OCI-LY1 (cell line): ENCODE measurements around the gene STAU1.

ENCODE experiments used
- H2AFZ ChIP-seq: fragments of 200-600 bp; sonication (generic), shearing (Covaris generic); 2 replicates; pipeline ENCODE4 v1.6.0; 2014; ENCODE audit warnings: antibody characterized with exemption, mild to moderate bottlenecking, low read length
- H3F3A ChIP-seq: fragments of 200-600 bp; sonication (generic), shearing (Covaris generic); 2 replicates; pipeline ENCODE4 v1.6.0; 2014; ENCODE audit warnings: mild to moderate bottlenecking, antibody characterized with exemption, low read length, moderate library complexity; ENCODE audit not compliant: insufficient read depth
- H3K27ac ChIP-seq: fragments of 200-600 bp; sonication (generic); 2 replicates; pipeline ENCODE4 v1.5.1; 2014; ENCODE audit warnings: low read length, mixed run types, mild to moderate bottlenecking, low read depth; ENCODE audit not compliant: poor library complexity, severe bottlenecking
- H3K27me3 ChIP-seq: fragments of 200-600 bp; sonication (generic); 2 replicates; pipeline ENCODE4 v1.6.0; 2014; ENCODE audit warnings: antibody characterized with exemption, mild to moderate bottlenecking, low read length, moderate library complexity; ENCODE audit not compliant: insufficient read depth
- H3K36me3 ChIP-seq: fragments of 200-600 bp; sonication (generic); 2 replicates; pipeline ENCODE4 v1.6.1; 2014; ENCODE audit warnings: mild to moderate bottlenecking, antibody characterized with exemption, low read length, moderate library complexity, mixed read lengths; ENCODE audit not compliant: insufficient read depth
- H3K4me1 ChIP-seq: fragments of 200-600 bp; sonication (generic); 2 replicates; pipeline ENCODE4 v1.5.1; 2014; ENCODE audit warnings: mild to moderate bottlenecking, low read length, moderate library complexity; ENCODE audit not compliant: insufficient read depth, severe bottlenecking
- H3K4me2 ChIP-seq: fragments of 200-600 bp; sonication (generic), shearing (Covaris generic); 2 replicates; pipeline ENCODE4 v1.6.1; 2014; ENCODE audit warnings: low read length
- H3K4me3 ChIP-seq: fragments of 200-600 bp; sonication (generic); 2 replicates; pipeline ENCODE4 v1.5.1; 2014; ENCODE audit warnings: low read length, low read depth, mild to moderate bottlenecking, mixed read lengths; ENCODE audit not compliant: poor library complexity, severe bottlenecking
- H3K79me2 ChIP-seq: fragments of 200-600 bp; shearing (Covaris generic); 2 replicates; pipeline ENCODE4 v1.6.1; 2016; ENCODE audit warnings: mixed run types, low read length, mixed read lengths; ENCODE audit not compliant: insufficient read depth
- H3K9ac ChIP-seq: fragments of 200-600 bp; sonication (generic), shearing (Covaris generic); 2 replicates; pipeline ENCODE4 v1.6.1; 2014; ENCODE audit warnings: mild to moderate bottlenecking, low read length, mixed read lengths
- H3K9me2 ChIP-seq: fragments of 200-600 bp; sonication (generic), shearing (Covaris generic); 2 replicates; pipeline ENCODE4 v1.6.1; 2014; ENCODE audit warnings: low read depth, mild to moderate bottlenecking, low read length, mixed read lengths
- H3K9me3 ChIP-seq: fragments of 200-600 bp; shearing (Covaris generic); 2 replicates; pipeline ENCODE4 v1.6.1; 2014; ENCODE audit warnings: low read length, mixed read lengths
- H4K20me1 ChIP-seq: fragments of 200-600 bp; sonication (generic), shearing (Covaris generic); 2 replicates; pipeline ENCODE4 v1.6.0; 2016; ENCODE audit warnings: mild to moderate bottlenecking, low read length; ENCODE audit not compliant: insufficient read depth
- EZH2 ChIP-seq: fragments of 200-600 bp; sonication (generic), shearing (Covaris generic); IDR thresholded peaks from 2 replicates; pipeline ENCODE4 v1.8.0; 2017; ENCODE audit warnings: borderline replicate concordance, mixed run types, mild to moderate bottlenecking, antibody characterized with exemption, low read length, moderate library complexity, mixed read lengths
- TF ChIP-seq, protein P1 (sequence below): fragments of 200-600 bp; sonication (generic), shearing (Covaris generic); IDR thresholded peaks from 2 replicates; pipeline ENCODE4 v1.5.1; 2017; ENCODE audit warnings: mild to moderate bottlenecking, antibody characterized with exemption, low read length, moderate library complexity, mixed read lengths

STAU1 gene

DNA sequence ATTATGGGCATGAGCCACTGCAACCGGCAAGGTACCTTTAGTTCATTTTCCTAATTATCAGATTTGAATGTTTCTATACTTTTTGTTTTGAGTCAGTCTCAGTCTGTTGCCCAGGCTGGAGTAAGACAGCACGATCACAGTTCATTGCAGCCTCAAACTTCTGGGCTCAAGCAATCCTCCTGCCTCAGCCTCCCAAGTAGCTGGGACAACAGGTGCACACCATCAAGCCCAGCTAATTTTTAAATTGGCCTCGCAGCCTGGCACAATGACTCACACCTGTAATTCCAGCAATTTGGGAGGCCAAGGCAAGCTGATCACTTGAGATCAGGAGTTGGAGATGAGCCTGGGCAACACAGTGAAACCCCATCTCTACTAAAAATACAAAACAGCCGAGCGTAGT is 24.4 kb downstream of the STAU1 start:
- Histone ChIP-seq H3K79me2 (peaks cover 27% of the 10 kb centered on the region), H3K36me3 (peaks cover 67% of the 10 kb centered on the region), H3F3A (no peaks in the 10 kb centered on the region), H3K9me3 (no peaks in the 10 kb centered on the region), H3K9ac (no peak overlapping the region), H4K20me1 (no peaks in the 10 kb centered on the region), H3K4me3 (no peak overlapping the region), H3K9me2 (no peaks in the 10 kb centered on the region), H3K27ac (no peak overlapping the region), H3K4me2 (no peak overlapping the region), H3K4me1 (peaks cover 9% of the 10 kb centered on the region), H2AFZ (no peak overlapping the region), H3K27me3 (no peaks in the 10 kb centered on the region)
- TF ChIP-seq, protein P1, sequence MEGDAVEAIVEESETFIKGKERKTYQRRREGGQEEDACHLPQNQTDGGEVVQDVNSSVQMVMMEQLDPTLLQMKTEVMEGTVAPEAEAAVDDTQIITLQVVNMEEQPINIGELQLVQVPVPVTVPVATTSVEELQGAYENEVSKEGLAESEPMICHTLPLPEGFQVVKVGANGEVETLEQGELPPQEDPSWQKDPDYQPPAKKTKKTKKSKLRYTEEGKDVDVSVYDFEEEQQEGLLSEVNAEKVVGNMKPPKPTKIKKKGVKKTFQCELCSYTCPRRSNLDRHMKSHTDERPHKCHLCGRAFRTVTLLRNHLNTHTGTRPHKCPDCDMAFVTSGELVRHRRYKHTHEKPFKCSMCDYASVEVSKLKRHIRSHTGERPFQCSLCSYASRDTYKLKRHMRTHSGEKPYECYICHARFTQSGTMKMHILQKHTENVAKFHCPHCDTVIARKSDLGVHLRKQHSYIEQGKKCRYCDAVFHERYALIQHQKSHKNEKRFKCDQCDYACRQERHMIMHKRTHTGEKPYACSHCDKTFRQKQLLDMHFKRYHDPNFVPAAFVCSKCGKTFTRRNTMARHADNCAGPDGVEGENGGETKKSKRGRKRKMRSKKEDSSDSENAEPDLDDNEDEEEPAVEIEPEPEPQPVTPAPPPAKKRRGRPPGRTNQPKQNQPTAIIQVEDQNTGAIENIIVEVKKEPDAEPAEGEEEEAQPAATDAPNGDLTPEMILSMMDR, result no peak

DNA sequence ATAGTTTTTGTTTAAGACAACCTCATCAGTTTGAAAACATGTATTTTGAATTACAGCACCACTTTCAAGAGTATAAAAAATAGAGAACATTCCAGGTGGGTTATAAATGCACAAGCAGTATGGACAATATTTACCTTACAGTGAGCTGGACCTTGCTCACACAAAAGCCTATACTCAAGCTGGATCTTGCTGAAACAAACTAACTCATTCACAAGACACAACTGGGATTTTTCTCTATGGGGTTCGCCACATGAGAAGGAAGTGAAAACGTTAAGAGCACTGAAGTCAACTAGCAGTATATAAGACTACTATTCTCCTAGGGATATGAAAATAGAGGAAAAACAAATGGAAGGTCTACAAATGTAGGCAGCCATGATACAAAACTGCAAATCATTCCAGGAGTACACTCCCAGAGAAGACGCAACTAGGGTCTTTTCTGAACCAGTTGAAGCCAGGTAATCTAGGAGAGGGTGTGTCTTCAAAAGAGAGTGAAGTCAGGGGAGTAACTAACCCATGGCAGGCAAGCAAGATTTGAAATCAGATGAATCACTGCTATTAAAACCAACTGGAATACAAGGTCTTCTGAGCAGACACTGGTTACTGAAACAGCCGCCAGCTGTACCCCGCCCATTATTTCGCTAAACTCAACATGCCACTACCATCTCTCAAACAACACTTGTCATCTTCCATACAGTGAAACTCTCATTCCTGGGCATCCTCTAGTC is 26.5 kb downstream of the STAU1 start:
- no peak overlapping the region for H3K4me3 ChIP-seq
- TF ChIP-seq, protein P1, result no peak
- TF ChIP-seq EZH2, result no peak
- H3K9me2 ChIP-seq, result no peaks in the 10 kb centered on the region
- no peaks in the 10 kb centered on the region for H3F3A ChIP-seq
- no peak overlapping the region for H3K9ac ChIP-seq
- no peaks in the 10 kb centered on the region for H3K4me1 ChIP-seq
- H3K36me3 ChIP-seq, result peaks cover 69% of the 10 kb centered on the region
- no peak overlapping the region for H3K27ac ChIP-seq
- no peak overlapping the region for H3K4me2 ChIP-seq
- no peaks in the 10 kb centered on the region for H4K20me1 ChIP-seq
- no peaks in the 10 kb centered on the region for H3K9me3 ChIP-seq
- H3K27me3 ChIP-seq, result no peaks in the 10 kb centered on the region
- no peak overlapping the region for H2AFZ ChIP-seq
- H3K79me2 ChIP-seq, result peaks cover 10% of the 10 kb centered on the region

DNA sequence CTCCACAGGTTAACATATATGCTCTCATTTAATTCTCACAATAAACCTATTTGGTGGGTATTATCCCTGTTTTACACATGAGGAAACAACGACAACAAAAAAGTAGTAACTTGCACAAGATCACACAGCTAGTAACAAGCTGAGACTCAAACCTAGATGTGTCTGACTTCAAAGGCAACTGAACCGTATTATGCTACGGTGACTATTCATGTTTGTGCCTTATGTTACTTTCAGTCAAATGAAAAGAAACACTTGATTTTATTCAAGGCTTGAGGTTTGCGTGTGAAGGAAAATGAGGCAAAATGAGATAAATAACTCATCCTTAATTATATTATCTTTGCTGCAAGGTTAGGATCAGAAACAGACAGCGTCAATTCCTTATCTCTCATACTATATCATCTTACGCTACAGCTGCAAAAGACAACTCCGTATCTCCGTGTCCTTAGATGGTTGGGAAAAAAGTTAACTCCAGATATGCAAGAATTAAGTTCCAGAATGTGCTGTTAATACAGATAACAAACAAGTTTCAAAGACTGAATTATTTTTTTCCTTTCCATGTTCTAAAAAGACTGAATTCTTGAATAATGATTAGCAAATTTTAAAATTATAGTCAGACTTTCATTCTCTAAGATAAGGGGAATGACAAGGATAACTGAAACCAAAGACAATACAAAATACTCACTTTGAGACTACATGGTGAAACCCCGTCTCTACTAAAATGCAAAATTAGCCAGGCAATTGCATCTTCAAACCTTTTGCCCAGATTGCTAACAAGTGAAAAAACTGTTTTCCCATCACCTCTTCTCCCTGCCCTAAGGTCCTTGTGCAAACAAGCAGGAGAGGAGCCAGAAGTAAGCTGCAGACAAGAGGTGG is 27.8 kb downstream of the STAU1 start:
- H3K9me2 ChIP-seq, result no peaks in the 10 kb centered on the region
- no peak overlapping the region for H3K27ac ChIP-seq
- H3K9ac ChIP-seq, result no peak overlapping the region
- H3K4me1 ChIP-seq, result no peaks in the 10 kb centered on the region
- no peaks in the 10 kb centered on the region for H3F3A ChIP-seq
- H3K36me3 ChIP-seq, result peaks cover 56% of the 10 kb centered on the region
- no peaks in the 10 kb centered on the region for H3K9me3 ChIP-seq
- H3K4me2 ChIP-seq, result no peak overlapping the region
- H4K20me1 ChIP-seq, result no peaks in the 10 kb centered on the region
- H3K4me3 ChIP-seq, result no peak overlapping the region
- peaks cover 17% of the 10 kb centered on the region for H3K79me2 ChIP-seq
- H2AFZ ChIP-seq, result no peak overlapping the region
- no peak for TF ChIP-seq EZH2
- TF ChIP-seq, protein P1, result no peak
- no peaks in the 10 kb centered on the region for H3K27me3 ChIP-seq
